Activated CD4-positive, alpha-beta T cell treated with anti-CD3 and anti-CD28 coated beads for 4 hours (primary cell): ENCODE measurements around the gene CLDN2.

Source experiments
- DNase-seq, 2 donors: peaks; one replicate each; pipeline ENCODE4 v3.0.0-alpha.2; 2020

CLDN2 gene

GRCh38 chrX:106927023-106927422, 6.8 kb downstream of the CLDN2 start:
- no peak for DNase-seq

GRCh38 chrX:106927700-106928099, 7.5 kb downstream of the CLDN2 start:
- no peak for DNase-seq

- no peak for DNase-seq
These were observed 8.0 kb downstream of the CLDN2 start for GRCh38 chrX:106928227-106928626.

GRCh38 chrX:106931831-106932491, 11.8 kb downstream of the CLDN2 start:
- DNase-seq = no peak

- no peak for DNase-seq
These were observed 12.3 kb downstream of the CLDN2 start for GRCh38 chrX:106932492-106932923.

- DNase-seq = no peak
These were observed 12.8 kb downstream of the CLDN2 start for GRCh38 chrX:106932960-106933537.

- DNase-seq = no peak
These were observed 13.3 kb downstream of the CLDN2 start for GRCh38 chrX:106933538-106933961.

GRCh38 chrX:106935175-106935574, 15.0 kb downstream of the CLDN2 start:
- DNase-seq = no peak

- DNase-seq = no peak
These were observed 16.0 kb downstream of the CLDN2 start for GRCh38 chrX:106936246-106936645.

- no peak for DNase-seq
These were observed 19.4 kb downstream of the CLDN2 start for GRCh38 chrX:106939566-106939965.

GRCh38 chrX:106940068-106940467, 19.9 kb downstream of the CLDN2 start:
- no peak for DNase-seq

- DNase-seq = no peak
These were observed 26.3 kb downstream of the CLDN2 start for GRCh38 chrX:106946464-106946863.

GRCh38 chrX:106948641-106949040, 28.4 kb downstream of the CLDN2 start:
- DNase-seq = no peak

GRCh38 chrX:106949366-106949765, 29.2 kb downstream of the CLDN2 start:
- DNase-seq = no peak

GRCh38 chrX:106950381-106950780, 30.2 kb downstream of the CLDN2 start:
- no peak for DNase-seq

- no peak for DNase-seq
These were observed 31.0 kb downstream of the CLDN2 start for GRCh38 chrX:106951230-106951629.

- DNase-seq = no peak
These were observed 31.9 kb downstream of the CLDN2 start for GRCh38 chrX:106952089-106952488.

GRCh38 chrX:106952538-106952937, 32.3 kb downstream of the CLDN2 start:
- no peak for DNase-seq

- DNase-seq = no peak
These were observed 32.8 kb downstream of the CLDN2 start for GRCh38 chrX:106952988-106953387.

- DNase-seq = no peak
These were observed 33.8 kb downstream of the CLDN2 start for GRCh38 chrX:106954041-106954440.

- no peak for DNase-seq
These were observed 35.0 kb downstream of the CLDN2 start for GRCh38 chrX:106955004-106955772.

GRCh38 chrX:106957856-106958255, 37.7 kb downstream of the CLDN2 start:
- no peak for DNase-seq

- DNase-seq = no peak
These were observed 39.7 kb downstream of the CLDN2 start for GRCh38 chrX:106959901-106960300.

- no peak for DNase-seq
These were observed 42.9 kb downstream of the CLDN2 start for GRCh38 chrX:106963111-106963510.
